ENCODE data around the gene NRXN3. TPM values are rescaled to one million over a fixed set of nuclear protein-coding genes. Genes with fewer than 3 reads are reported as not detected.

Gene NRXN3
- total RNA-seq, 1 experiment from 2014 or later: not detected

DNA sequence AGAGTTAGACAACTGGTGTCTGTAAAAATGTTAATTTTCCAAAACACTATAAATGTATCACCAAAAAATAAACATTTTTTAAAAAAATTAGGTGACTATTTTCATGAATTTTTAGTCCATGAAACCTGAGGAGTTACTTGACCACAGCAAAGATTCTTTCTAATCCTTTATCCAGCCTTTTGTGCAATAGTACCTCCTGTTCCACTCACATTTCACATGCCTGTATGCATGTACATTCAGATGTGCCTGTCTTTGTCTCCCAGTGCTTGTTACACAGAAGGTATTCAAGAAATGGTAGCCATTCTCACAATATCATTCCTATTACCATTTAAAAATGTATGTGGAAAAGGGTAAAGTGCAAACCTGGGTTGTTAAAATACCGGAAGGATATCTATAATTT is 1184.2 kb downstream of the NRXN3 start:
- no peak for DNase-seq (ENCODE audit: low spot score)
- in situ Hi-C loops (cut with HindIII; ENCODE audit: low sequenced_read_pairs): no loop called here

DNA sequence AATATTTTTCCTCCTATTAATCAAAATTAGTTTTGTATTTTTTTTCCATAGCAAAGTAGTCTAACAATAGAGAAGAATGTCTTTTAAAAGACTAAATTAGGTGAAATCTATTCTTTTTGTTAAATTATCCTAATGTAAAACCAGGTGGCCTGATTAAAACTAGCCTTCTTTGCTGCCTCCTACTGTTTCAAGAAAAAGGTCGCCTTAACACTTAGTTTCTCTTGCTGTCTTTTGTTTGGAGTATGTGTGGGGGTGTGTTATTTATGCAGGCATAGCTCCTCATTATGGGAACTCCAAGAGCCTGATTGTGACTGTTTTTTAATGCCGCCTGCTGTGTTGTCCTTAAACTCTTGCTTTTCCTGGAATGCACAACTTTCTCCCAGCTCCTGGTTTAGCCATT is 1185.9 kb downstream of the NRXN3 start:
- DNase-seq (ENCODE audit: low spot score): no peak
- in situ Hi-C loops (cut with HindIII; ENCODE audit: low sequenced_read_pairs): no loop called here

DNA sequence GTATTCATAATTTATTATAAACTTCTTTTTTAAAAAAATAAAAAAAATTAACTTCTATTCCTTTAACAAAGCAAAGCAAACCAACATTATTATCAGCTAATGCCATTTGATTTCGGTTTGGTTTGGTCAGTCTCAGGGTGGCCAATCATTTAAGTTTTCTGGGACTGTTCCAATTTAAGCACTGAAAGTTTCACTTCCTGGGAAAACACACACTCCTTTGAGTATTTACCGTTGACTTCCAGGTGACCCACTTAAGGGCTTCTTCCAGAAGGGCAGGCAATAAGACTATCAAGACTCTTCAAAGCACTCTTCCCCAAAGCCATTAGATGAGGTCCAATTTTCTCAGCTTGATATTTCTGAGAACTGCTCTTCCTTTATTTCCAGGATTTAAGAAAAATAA is 1187.1 kb downstream of the NRXN3 start:
- in situ Hi-C loops (cut with HindIII; ENCODE audit: low sequenced_read_pairs): no loop called here
- DNase-seq (ENCODE audit: low spot score): no peak

DNA sequence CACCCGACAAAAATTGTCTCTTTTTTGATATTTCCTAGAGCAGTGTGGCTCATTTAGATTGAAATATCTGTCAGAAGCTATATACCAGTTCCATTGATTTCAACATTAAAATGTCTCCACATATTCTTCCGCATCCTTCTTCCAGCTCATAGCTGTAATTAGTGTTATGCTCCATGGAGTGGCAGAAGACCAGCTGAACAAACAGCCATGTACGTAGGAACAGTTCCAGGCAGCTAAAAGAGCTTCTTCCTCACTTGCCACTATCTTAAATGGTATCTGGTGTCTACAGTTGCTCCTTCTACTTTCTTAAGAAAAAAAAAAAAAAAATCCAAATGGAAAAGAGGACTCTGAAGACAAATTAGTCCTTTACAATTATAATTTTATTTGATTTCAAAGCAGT is 1193.1 kb downstream of the NRXN3 start:
- in situ Hi-C loops (cut with HindIII; ENCODE audit: low sequenced_read_pairs): no loop called here
- peak; percentile 76 for DNase-seq (ENCODE audit: low spot score)

DNA sequence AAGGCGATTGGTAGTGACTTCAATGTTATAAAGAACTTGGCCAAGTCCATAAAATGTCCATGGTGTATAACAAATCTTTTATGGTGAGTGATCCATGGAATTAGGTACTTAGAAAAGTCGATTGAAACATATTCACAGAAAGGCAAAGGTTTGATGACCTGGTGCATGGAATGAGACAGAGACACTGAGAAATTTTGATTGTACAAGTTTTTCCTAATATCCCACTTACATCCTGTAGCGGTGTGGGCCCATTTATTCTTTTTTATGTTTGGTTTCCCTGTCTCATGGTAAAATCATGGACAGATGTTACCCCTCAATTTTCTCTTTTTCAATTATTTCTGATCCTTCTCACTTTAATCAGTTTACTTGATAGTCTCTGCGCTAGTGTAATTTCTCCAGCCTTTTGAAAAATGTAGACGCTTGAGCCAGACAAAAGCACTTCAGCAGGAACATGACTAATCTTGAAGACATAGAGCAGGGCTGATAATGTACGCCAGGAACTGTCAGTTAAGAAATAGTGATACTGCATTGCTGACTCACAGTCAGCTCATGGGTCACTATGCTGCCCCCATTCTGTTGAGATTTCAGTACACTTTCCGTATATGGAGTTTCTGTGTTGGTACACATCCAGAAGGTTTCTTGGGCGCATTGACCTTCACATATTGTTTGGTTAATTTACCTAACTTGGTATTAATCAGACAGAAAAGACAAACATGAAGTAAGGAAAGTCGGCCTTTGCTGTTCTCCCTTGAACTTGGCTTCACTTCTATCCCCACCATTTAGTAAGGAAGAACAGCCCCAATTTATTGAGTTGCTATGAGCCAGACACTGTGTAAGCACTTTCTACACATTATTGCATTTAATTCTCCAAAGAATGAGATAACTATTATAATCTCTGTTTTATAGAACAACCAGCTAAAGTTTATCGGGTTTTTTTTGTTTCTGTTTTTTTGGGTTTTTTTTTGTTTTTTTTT is 1199.5 kb downstream of the NRXN3 start:
- no peak for DNase-seq (ENCODE audit: low spot score)
- in situ Hi-C loops (cut with HindIII; ENCODE audit: low sequenced_read_pairs): no loop called here

DNA sequence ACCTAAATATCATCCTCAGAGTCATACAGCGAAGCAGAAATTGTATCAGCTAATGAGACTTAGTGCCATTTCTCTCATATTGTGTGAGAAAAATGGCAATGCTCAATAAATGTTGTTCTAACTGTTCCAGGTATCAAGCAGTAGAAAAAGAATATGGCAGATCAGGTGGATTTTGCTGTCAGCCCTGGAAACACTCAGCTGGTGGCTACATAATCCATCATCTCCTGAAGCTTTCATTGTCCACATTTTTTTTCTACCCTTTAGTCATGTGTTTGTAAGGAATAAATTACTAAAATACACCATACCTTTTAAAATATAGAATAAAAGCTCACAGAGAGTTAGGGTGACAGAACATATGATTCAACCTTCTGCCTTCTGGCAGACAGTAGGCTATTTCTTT is 1200.8 kb downstream of the NRXN3 start:
- DNase-seq (ENCODE audit: low spot score): no peak
- in situ Hi-C loops (cut with HindIII; ENCODE audit: low sequenced_read_pairs): no loop called here

DNA sequence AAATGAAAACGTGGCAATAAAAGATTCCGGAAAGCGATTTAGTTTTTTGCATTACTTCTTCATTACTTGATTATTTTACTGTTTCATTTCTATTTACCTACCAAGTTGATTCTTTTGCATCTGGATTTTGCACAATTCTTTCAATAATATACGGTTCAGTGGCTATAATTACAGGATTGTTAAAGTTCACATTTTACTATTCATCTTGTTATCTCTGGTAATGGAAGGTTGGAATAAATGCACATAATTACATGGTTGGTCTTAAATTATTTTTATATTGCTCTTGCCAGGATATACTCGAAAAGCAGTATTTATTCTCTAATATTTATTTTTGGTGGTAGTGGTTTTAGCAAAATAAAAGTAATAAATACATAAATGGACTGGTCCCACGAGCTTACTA is 1203.3 kb downstream of the NRXN3 start:
- no peak for DNase-seq (ENCODE audit: low spot score)
- in situ Hi-C loops (cut with HindIII; ENCODE audit: low sequenced_read_pairs): no loop called here

DNA sequence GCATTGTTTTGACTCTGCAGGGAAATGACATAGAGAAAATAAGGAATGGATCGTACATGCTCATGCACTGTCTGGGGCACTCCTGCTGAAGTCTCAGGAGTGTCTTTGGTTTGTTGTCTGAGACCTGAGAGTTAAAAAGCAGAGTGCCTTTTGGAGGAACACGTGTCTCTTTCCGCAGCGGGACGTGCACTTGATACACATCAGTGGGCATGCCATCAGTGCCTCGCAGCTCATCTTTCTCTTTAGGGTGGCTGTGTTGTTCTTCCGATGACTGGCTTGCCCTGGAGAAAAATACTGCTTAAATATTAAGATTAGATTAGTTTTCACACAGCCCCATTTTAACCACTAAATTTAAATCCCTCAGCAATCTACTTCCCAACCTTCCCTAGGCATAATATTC is 1205.2 kb downstream of the NRXN3 start:
- DNase-seq (ENCODE audit: low spot score): peak; percentile 74
- in situ Hi-C loops (cut with HindIII; ENCODE audit: low sequenced_read_pairs): no loop called here

DNA sequence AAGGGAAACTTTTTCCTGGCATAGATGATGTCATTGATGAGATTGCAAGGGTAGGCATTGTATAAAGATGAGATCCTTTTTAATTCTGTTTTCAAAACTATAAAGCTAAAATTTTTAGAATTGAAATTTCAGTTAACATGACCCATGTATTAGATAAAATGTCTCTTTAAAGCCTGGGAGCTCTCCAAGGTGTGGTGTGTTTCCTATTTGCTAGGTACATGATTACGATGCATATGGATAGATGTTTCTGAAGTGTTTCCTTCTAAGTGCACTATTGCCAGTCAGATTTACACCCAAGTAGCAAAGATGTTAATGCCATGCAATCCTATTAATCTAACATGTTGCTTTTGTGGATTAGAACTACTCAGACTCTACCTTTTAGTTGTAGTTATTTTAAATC is 1206.4 kb downstream of the NRXN3 start:
- in situ Hi-C loops (cut with HindIII; ENCODE audit: low sequenced_read_pairs): no loop called here
- DNase-seq (ENCODE audit: low spot score): no peak

DNA sequence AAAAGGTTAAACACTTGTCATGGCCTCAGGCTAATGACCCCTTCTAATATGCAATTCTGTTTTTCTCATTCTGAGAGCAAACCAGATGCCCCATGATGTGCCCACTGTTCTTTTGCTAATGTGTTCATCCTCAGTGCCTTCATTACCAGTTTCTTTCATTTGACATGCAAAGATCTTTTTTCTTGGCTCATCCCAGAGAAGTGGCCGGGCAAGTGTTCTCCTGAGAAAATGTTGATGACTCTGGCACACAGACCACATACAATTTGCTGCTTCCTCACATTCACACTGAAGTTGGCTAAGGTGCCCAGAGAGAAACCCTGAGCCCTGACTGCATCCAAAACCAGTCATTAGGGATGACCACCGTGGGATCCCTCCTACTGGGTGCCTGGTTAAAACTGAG is 1207.8 kb downstream of the NRXN3 start:
- DNase-seq (ENCODE audit: low spot score): no peak
- in situ Hi-C loops (cut with HindIII; ENCODE audit: low sequenced_read_pairs): no loop called here

DNA sequence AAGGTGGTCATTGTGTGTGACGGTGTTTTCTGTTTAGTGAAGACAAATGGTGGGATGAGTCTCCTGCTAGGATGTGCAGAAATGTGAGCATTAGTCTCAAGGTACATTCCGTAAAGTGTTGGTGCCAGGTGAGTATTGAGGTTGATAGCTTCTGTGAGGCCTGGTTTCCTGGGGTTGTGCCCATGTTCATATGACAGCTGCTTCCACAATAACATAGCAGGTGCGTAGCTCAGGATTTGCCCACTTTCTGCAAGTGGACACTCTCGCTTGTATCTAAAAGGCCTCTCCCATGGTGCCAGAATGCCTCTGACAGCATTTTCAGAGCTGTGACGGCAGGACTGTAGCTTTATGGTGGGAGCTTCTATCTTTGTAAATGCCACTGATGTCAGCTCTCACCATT is 1209.1 kb downstream of the NRXN3 start:
- in situ Hi-C loops (cut with HindIII; ENCODE audit: low sequenced_read_pairs): no loop called here
- DNase-seq (ENCODE audit: low spot score): peak; percentile 93

DNA sequence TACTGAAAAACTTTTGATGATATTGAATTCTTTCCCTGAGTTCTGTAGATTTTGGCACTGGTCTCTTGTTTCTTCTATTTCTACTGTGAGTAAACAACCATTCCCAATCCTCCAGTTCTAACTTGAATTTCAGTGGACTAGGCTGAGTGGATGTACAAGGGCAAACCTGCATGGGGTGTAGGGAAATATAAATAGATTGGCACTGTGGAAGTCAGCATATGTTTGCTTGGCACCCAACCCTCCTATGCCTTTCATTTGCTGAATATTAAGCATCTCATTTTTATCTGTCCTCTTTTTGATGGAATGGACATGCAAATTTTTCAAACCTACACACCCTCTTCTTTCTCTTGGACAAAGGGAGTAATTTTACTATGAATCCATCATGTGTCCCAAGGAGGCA is 1212.9 kb downstream of the NRXN3 start:
- DNase-seq (ENCODE audit: low spot score): peak; percentile 97
- in situ Hi-C loops (cut with HindIII; ENCODE audit: low sequenced_read_pairs): no loop called here

DNA sequence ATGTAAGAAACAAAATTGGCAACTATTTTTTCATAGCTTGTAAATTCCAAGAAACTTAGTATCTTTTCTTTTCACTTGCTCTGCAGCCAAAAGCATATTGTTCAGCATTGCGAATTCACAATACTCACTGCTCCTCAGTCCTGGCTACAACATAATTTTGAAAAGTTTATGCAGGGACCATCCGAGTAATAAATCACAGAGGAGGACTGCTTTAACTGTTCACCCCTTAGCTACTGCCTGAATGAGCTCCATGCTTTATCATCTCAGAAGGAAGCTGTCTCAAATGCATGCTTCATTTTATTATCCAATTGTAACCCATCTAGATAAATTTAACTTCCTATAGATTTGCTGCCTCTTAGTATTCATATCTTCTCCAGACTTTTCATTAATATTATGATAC is 1213.3 kb downstream of the NRXN3 start:
- in situ Hi-C loops (cut with HindIII; ENCODE audit: low sequenced_read_pairs): no loop called here
- DNase-seq (ENCODE audit: low spot score): no peak

DNA sequence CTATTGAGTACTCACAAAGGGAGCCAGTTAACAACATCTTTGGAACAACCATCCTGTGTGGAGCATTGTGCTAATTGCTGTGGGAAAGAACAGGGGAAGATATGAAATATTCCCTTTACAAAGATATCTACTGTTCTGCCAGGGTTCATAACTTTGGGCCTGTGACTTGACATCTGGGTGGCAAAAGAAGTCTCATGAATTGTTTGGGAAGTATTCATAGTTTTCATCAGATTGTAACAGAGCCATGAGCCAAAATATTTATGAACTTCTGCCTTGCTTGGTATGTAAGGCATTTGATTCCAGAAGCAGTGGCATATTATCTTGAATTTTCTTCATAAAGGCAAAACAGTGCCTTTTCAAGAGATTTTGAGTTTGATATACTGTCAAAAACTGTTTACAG is 1224.9 kb downstream of the NRXN3 start:
- DNase-seq (ENCODE audit: low spot score): no peak

DNA sequence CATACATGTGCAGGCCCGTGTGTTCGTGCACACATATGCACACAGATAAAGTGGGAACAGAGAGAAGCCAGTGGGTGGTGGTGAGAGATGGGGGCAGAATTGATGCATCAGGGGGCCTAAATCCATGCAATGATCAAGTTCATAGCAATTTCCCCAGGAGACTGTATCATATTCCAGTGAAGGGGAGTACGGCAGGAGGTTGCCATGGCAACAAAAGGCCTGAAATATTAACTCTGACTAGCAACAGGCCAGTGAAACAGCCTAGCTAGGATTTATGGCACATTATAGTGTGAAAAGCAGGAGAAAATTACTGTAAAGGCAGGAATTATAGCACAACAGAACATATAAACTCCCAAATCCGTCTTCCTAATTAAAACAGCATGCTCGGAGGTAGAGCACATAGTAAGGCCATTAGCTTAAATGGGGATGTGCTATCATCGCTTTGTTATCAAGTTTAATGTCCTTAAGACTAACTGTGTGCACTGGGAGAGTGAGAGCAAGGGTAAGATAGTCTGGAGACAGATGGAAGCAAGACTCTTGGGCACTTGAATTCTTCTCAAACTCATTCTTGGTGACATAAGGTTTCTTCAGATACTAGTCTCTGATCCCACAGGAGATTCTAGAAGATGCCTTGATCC is 1234.8 kb downstream of the NRXN3 start:
- in situ Hi-C loops (cut with HindIII; ENCODE audit: low sequenced_read_pairs): no loop called here
- DNase-seq (ENCODE audit: low spot score): peak; percentile 74

More for the DNA sequence above, 1224.9 kb downstream of the NRXN3 start:
- in situ Hi-C loops (cut with HindIII; ENCODE audit: low sequenced_read_pairs): no loop called here

DNA sequence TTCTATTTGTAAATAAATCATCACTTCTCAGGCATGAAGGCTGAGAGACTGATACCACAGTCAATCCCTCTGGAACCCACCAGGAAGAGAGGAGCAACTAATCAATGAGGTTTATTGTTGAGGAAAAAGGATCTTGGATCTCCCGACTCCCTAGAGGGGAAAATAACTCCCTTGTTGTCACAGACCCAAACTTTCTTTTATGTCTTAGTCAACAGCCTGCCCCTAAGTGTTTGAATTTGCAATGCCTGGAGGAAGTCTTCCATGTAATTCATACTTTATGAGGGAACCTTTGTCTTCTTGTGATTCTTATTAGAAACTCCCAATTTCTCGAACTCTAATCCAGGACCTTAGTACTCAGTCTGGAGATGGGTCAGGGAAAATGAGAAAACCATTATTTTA is 1235.3 kb downstream of the NRXN3 start:
- in situ Hi-C loops (cut with HindIII; ENCODE audit: low sequenced_read_pairs): no loop called here
- DNase-seq (ENCODE audit: low spot score): no peak

DNA sequence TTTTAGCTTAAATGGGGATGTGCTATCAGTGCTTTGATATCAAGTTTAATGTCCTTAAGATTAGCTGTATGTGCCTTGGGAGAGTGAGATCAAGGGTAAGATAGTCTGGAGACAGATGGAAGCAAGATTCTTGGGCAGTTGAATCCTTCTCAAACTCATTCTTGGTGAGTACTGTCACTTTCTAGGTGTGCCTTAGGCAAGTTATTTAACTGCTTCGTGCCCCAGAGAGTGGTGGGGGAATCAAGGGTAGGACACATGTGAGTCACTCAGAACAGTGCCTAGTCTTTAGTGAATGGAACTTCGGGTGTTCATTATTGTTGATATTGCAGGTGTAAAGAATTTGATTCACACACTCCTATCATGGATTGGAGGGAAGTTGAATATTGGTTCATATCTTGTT is 1237.4 kb downstream of the NRXN3 start:
- no peak for DNase-seq (ENCODE audit: low spot score)
- in situ Hi-C loops (cut with HindIII; ENCODE audit: low sequenced_read_pairs): no loop called here

DNA sequence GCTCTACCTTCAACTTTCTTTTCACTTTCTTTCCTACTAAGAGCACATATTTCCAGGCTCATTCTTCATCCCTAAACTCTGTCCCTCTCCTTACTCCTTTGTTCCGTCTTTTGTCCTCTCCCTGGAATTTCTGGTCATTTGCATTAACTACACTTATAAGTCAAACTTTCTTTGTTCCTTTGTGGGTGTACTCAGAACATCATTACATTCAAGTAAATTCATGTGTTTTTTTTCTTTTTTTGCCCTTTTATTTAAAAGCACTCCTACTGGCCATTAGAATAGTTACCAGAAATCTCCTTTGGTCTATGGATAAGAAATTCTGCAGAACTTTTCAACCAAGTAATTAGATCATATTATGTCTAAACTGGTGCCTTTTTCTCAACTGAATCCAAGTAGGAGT is 1238.5 kb downstream of the NRXN3 start:
- DNase-seq (ENCODE audit: low spot score): no peak
- in situ Hi-C loops (cut with HindIII; ENCODE audit: low sequenced_read_pairs): no loop called here

DNA sequence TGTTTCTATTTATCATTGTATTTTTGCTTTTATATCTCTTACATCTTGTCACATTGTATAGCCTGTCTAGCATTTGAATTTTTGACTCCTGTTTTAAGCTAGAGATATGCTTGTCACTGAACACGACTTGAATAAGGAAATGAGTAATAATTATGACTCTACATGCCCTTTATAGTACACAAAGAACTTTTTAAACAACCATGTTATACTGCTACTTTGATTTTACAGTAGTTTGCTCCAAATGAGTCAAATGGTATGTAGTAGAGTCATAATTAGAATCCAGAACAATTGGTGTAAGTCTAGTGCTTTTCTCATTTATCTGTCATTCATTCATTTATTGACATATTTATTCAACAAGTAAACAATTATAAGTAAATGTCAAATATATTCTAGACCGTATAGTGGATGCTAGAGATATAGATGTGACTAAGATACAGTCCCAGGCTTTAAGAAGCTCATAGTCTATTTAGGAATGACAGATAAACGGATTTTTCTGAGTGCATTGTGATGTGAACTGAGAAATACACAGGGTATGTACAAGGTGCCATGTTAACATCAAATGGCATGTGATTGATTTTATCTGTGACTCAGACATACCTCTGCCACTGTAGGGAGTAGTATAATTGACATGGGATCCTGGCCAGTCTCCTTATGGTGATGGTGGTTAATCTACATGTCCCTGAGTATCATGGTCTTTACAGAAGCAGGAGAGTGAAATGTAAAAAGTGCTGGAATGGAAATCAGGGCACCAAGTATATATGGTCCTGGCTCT is 1241.4 kb downstream of the NRXN3 start:
- DNase-seq (ENCODE audit: low spot score): no peak
- in situ Hi-C loops (cut with HindIII; ENCODE audit: low sequenced_read_pairs): no loop called here

DNA sequence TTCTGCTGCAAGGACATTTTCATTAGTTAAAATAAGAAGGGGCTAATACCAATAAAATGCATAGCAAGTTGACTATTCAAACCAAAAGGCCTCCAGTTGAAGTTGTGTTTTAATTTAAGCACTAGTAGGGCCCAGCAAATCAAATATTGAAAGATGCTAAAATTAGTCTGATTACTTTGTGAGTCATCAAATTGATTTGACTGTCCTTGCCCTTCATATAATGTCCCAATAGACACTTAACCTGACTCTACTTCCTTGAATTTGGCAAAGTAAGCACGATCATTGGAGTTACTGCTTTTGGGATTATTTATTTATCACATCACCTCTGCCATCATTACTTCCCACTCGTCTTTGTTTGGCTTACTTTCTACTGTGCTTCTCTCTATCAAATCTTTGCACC is 1242.6 kb downstream of the NRXN3 start:
- in situ Hi-C loops (cut with HindIII; ENCODE audit: low sequenced_read_pairs): no loop called here
- DNase-seq (ENCODE audit: low spot score): no peak

Measured in G401 (cell line).